ENCODE data around the gene FAM118A.
A peak's percentile ranks its signal among the peaks of the same experiment; 100 is the strongest.
"Not testable (repeated sequence)": the region's sequence is repeated elsewhere in the genome, so short reads cannot be mapped to it uniquely, and the experiment has no call there.

FAM118A gene

DNA sequence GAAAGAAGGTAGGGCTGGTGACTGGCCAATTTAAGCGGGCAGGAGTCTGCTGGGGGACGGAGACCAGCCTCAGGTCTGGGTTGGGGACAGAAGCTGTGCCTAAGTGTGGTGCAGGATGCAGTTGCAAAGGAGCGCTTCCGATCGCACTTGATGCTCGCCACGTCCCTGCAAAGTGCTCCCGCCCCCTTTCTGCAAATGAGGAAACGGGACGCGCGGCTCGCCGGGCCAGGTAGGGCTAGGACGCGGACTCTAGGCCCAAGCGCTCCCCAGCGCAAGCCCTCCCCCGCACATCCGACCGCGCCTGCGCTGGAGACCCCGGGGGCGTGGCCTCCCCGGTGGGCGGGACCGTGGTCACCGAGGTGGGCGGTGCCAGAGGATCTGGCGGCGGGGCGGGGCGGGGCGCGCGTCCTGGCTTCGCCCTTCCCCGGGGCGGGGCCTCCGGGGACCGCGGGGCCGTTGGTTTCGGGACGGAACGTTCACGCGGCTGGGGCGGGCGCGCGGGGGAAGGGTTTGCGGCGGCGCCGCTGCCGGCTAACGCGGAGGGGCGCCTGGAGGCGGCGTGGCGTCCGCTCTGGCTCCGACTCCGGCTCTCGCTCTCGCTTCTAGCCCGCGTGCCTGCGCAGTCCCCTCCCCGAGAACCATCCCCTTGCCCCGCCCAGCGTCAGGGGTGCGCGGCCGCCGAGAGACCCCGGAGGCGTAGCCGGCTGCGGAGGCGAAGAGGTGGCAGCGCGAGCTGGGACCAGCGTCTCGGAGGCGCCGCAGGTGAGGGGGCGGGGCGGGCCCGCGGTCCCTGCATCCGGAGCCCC is at the start of gene FAM118A:
Gene FAM118A, plus strand, starts transcription at position 513 of the 806 bp plus-strand sequence. CDS start 12,446 bp downstream, outside the sequence.
- DNase-seq (ENCODE audit: low spot score): peak; percentile 93

DNA sequence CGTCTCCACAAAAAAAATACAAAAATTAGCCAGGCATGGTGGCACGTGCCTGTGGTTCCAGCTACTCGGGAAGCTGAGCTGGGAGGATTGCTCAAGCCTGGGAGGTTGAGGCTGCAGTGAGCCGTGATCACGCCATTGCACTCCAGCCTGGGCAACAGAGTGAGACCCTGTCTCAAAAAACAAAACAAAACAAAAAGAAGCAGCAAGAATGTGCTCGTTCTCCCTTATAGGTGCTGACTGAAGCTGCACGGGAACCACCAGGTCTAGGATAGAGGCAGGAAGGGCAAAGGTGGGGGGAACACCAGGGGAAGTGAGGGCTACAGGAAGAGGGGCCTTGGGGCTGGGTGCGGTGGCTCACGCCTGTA is 49.4 kb upstream of the FAM118A start:
- not testable (repeated sequence) for DNase-seq (ENCODE audit: low spot score)

DNA sequence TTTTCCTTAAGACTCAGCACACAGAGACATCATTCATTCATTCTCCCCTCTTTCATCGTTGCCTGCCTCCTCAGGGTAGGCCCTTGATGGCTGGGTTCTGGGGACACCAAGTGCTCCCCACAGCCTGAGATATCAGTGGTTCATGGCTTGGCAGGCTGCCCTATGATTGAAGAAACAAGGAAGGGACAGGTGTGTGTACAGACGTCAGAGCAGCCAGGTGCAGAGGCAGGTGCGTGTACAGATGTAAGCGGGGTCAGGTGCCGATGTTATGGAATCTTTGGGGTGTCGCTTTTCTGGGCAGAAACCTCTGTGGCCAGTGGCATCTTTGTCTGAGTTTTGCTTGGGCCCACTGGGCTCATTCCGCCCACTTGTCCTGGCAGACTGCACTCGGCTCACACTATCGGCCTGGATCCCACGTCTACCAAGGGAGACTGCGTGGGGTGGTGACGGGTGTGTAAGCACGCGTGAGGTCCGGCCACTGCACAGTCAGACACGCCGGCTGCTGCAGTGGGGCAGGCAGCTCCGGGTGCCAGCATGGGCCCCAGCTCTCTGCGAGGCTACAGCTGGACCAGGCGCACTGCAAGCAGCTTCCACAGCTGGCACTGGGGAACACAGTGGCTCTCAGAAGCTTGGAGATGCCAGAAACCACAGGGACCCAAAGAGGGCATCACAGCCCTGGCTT is 48.2 kb upstream of the FAM118A start:
- no peak for DNase-seq (ENCODE audit: low spot score)

DNA sequence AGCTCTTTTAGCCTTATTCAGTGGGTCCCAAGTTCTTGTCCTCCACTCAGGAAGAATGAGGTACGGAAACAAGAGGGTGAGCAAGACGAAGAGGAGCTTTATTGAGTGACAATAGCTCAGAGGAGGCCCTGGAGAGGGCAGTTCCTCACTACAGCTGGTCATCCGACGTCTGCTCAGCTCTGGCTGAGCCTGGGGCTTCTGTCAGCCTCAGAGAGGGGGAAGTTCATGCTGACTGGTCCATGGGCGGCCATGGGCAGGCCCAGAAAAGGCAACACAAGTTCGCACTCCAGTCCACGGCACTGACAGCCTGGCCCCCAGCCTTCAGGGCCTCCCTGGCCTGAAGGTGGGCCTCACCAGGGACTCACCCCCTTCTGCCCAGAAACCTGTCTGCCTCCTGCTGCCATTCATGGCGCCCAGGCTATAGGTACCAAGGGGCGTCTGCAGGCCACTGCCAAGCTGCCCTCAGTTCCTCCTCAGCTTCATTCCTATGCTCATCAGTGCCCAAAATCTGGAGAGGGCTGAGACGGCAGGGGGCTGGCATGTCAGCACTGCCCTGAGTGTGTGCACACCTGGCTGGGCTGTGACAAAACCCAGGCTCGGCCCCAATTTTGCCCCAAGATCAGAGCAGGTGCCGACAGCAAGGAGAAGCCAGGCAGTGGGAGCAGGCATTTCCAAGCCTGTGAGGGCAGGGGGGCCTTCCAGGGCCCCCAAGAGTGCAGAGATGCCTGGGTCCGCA is 47.4 kb upstream of the FAM118A start:
- no peak for DNase-seq (ENCODE audit: low spot score)

DNA sequence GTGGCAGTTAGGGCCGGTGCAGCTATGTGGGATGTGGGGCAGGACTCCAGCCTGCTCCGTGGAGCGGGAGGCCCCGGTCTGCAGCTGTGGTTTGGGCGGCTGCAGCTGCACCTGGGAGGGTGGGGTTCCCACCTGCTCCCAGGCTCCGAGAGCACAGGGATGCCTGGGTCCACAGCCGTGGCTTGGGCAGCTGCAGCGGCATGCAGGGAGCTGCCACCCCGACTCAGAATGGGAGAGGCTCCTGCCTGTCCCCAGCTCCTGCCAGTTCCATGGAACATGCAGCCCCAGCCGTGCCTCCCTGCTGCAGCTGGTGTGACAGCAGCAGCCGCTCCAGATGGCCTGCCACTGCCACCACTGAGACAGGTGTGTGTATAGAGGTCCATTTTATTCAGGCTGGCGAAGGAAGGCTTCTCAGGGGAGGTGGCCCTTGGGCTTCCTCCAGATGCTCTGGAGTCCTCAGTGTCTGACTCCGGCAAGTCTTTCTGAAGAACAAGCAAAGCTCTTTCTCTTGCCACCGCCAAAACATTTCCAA is 46.7 kb upstream of the FAM118A start:
- no peak for DNase-seq (ENCODE audit: low spot score)

DNA sequence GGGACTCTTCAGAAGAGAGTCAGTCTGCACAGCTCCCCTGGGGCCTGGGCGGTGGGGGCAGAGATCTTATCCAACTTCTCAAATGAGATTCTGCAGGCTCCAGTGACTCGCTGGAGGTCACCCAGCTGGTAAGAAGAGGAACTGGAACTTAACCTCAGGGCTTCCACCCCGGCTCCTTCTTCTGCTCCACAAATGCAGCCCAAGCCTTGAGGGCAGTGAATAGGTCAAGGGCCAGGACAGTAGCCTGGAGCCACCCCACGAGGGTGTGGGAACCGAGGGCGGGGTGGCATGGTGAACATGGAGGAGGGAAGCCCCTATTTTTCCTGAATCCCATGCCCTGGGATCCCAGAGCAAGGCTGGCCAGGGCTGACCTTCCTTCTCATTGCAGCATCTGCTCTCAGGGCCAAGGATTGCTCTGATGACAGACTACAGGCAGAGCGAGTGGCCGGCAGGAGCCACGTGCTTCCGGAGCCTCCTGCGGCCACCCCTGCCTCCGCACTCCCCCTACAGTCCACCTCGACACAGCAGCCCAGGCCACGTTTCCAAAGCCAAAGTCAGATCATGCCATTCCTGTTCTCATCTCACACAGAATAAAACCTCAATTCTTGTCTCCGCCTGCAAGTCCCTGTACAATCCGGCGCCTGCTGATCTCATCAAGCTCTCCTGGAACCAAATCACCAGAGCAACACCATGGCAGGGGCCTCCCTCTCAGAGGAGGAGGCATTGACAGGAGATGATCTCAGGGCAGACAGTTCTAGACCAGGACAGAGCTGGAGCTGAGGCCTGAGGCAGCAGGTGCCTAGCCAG is 46.1 kb upstream of the FAM118A start:
- DNase-seq (ENCODE audit: low spot score): no peak

DNA sequence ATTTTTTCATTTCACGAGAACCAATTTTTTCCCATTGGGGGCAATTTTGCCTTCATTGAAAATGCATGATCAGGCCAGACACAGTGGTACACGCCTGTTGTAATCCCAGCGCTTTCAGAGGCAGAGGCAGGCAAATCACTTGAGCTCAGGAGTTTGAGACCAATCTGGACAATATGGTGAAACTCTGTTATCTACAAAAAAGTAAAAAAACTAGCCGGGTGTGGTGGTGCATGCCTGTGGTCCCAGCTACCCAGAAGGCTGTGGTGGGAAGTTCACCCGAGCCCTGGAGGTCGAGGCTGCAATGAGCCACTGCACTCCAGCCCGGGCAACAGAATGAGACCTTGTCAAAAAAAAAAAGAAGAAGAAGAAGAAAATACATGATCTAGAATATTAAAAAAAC is 44.2 kb upstream of the FAM118A start:
- DNase-seq (ENCODE audit: low spot score): no peak

DNA sequence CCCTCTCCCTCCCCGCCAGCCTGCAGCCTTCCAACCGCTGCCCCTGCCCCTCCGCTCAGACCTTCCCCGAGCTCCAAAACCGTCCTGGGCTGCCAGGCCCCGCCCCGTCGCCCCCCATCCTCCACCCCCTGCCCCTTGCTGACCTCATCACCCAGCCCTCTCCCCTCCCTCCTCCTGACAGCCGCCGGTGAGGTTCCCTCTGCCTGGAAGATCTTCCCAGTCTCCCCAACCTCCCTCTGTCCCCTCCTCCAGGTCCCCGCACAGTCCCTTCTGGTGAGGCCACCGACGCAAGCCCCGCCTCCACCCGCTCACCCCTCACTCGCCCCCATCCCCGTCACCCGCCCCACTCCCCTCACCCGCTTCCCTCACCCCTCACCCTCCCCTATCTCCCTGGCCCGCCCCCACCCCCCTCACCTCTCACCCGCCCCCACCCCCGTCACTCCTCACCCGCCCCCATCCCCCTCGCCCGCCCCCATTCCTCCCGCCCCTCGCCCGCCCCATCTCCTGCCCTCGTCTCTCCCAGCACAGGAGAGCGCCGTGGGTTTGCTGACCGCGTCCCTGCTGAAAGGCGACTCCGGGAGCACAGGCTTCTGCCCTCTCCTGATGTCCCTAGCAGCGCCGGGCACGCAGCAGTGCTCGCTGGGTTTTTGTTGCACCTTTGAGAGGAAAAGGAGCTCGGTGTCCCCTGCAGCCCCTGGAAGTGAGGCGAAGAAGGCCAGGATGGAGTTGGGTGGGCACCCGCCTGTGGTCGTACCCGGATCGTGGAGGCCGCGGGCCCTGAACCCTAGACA is 41.4 kb upstream of the FAM118A start:
- no peak for DNase-seq (ENCODE audit: low spot score)

DNA sequence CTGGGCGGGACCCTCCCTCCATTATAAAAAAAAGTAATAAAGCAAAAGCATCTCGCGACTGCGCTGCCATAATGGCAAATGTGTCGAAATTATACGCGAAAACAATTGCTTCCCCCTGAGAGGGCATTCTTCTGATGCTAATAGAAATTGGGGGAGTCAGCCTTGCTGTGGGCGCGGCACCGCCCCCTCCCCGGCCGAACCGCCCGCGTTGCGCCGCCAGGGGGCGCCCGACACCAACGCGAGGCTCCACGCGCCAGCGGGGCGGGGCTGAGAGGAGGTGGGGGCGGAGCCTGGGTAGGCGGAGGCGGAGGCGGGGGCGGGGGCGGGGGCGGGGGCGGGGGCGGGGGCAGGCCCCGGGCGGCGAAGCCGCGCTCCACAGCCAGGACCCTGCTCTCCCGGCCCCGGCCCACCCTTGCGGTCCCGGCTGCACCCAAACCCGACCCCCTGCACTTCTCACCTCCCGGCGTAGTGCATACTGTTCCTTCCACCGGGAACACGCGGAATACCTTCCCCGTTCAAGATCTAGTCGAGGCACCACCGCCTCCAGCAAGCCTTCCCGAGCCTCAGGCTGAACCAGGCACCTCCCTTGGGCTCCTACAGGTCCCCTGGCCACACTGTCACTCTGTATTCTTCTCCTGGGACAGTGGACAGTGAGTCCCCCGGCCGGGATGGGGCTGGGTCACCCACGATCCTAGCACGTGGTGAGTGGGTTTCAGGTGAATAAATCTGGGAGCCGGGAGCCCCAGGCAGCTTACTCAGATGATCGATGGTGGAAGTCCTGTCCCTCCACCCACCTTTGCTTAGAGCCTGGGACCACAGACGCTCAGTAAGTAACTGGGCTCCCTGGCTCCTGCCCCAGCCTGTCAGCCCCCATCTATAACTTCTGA is 40.5 kb upstream of the FAM118A start:
- peak; percentile 85 for DNase-seq (ENCODE audit: low spot score)

DNA sequence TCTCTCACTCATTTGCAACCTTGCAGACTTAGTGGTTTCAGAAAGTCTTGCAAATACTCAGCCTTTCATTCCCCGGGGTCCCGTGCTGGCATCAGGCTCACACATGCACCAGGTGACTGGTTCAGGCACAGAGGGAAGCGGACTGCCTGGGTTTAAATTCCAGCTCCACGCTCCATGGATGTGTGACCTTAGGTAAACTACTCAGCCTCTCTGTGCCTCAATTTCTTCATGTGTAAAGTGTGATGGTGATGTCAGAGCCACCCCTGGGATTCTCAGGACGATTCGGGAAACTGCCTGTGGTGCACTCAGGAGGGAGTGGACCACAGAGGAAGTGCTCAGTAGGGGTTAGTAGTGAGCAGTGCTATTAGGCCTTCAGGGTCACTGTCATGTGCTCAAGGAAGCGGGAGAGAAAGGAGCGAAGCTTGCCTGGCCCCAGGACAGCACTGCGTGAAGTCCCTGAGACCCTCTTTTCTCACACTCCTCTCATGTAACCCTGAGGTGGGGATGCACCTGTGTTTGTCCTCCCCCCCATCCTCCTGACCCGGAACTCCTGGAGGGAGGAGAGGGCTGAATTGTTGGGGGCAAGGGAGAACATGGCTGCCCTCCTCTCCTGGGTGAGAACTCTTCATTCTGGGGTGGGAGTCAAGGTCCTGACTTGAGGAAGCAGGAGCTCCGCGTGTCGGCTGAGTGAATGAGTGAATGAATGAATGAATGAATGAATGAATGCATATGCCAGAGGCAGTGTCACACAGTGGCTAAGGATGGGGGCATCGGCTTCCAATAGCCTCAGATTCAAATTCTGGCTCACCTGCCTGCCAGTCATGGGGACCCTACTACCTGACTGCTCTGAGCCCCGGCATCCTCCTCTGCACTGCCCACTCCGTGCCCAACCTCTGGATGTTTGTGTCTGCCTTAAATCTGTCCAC is 39.4 kb upstream of the FAM118A start:
- DNase-seq (ENCODE audit: low spot score): no peak

DNA sequence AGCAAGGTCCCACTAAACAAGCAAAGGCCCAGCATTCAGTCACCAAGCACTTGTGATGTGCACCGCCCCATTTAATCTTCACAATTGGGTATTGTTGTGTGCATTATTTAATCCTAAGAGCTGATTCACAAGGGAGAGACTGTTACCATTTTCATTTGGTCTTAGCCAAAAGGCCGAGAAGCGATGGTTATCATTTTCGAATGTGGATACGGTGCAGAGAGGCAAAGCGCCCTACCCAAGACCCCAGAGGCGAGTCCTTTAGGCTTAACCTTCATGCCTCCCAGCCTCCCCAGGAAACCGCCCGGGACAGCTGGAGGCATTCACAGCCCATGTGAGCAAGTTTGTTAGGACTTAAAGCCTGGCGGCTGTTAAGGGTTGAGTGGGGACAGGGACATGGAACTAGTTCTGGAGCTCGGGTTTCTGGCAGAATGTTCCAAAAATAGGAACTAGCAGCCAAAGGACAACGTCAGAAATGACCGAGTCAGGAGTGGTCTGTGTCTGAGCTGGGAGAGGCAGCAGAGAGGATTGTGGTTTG is 38.0 kb upstream of the FAM118A start:
- no peak for DNase-seq (ENCODE audit: low spot score)

DNA sequence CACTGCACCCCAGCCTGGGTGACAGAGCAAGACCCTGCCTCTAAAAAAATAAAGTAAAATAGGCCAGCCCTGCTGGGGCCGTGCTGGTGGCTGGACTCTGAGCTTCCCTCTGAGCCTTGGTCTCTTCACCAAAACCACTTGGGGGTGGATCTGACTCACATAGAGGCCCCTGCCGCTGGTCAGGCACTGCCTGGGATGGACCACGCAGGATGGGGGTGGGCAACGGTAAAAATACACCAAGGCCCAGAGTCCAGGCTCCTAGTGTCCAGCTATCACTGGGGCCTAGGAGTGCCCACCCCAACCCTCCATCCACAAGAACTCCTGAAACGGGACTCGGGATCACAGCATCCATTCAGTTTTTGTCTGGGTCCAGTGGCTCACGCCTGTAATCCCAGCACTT is 37.2 kb upstream of the FAM118A start:
- no peak for DNase-seq (ENCODE audit: low spot score)

DNA sequence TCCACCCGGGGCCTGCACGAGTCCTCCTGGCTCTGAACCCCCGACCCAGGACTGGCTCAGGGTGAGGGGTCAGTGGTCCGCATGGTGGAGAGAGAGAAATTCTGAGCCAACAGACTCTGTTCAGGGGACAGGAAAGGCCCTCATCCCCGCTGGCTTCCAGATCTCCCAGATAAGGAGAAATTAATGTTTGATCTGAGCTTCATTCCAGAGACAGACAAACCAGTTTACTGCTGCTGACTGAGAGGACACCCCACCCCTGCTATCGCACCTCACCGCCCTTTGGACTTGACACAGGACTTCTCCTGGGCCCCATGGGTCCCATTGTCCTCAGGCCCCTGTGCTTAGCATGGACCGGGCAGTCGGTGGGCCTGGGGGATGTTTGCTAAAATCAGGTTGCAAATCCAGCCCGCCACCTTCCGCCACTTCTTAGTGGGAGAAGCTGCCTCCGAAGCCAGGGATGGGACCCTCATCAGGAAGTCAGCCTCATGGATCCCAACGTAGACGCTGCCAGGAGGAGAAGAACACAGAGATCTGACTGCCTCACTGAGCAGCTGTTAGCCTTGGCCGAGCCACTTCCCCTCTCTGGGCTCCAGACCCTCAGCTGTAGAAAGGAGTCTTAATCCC is 36.2 kb upstream of the FAM118A start:
- no peak for DNase-seq (ENCODE audit: low spot score)

DNA sequence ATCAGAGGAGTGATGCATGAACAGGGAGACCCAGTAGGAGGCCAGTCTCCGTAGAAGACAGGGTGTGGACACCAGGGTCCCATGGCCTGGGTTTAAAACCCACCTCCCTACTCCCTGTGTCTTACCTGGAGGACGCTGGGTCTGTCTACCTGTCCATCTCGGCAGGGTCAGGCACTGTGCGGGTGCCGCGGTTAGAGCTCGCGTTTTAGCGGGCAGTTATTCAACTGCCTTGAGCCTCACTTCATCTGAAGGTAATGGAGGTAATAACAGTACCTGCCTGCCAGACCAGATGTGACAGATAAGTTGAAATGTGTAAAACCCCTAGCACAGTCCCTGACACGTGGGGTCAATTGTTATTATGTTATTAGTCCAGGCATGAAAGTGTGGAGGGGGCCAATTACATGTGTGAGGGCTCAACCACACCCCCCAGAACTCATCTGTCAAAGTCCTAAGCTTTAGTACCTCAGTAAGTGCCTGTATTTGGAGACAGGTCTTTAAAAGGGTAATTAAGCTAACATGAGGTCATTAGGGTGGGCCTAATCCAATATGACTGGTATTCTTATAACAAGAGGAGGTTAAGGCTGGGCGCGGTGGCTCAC is 33.1 kb upstream of the FAM118A start:
- DNase-seq (ENCODE audit: low spot score): no peak

DNA sequence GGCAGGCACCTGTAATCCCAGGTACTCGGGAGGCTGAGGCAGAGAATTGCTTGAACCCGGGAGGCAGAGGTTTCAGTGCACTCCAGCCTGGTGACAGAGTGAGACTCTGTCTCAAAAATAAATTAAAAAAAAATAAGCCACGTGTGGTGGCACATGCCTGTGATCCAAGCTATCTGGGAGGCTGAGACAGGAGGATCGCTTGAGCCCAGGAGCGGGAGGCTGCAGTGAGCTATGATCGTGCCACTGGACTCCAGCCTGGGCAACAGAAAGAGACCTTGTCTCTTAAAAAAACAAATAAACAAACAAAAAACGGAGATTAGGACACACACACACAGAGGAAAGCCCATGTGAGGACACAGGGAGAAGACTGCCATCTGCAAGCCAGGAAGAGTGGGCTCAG is 32.0 kb upstream of the FAM118A start:
- not testable (repeated sequence) for DNase-seq (ENCODE audit: low spot score)

DNA sequence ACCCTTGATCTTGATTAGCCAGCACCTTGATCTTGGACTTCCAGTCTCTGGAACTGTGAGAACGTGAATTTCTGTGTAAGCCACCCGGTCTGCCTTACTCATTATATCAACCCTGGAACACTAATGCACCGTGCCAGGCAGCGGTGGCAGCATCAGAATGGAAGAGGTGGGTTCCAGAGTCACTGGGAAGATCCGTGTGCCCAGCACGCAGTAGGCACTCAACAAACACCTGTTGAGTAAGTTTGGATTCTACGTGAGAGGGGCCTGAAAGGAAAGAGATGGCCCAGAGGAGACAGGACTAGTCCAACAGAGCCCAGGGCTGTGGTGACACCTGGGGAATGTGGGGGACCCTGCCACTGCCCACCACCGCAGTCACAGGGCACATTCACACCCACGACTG is 31.6 kb upstream of the FAM118A start:
- DNase-seq (ENCODE audit: low spot score): no peak

DNA sequence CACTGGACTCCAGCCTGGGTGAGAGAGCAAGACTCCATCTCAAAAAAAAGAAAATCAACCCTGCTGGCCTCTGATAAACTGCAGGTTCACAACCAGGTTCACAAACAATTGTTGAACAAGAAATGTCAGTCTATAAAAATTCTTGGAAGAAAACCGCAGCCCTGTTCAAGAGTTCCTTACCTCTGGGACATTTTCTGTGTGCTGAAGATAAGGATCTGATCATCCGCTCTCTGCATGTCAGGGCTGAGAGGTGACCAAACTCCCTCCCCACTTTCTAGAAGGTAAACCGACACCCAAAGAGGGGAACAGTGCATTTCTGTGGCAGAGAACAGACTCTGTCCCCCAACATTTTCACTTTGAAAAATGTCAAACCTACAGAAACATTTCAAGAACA is 29.1 kb upstream of the FAM118A start:
- no peak for DNase-seq (ENCODE audit: low spot score)

DNA sequence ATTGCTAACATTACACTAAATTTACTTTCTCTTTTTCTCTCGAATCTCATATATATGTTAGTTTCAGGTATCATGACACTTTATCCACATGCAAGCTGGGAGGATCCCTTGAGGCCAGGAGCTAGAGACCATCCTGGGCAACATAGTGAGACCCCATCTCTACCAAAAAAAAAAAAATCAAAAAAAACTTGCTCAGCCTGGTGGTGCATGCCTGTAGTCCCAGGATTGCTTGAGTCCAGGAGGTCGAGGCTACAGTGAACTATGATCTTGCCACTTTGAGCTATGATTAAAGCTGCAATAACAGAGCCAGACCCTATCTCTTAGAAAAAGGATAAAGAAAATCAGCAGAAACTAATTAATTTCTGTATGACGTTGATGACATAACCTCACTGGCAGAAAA is 28.7 kb upstream of the FAM118A start:
- DNase-seq (ENCODE audit: low spot score): no peak

Measured in CD4-positive, alpha-beta T cell treated with Interleukin-6 at 100 ng/mL for 8 hours (primary cell).